ENCODE data around the gene USP40.

GRCh38 chr2:233492751-233493150 lies 73.8 kb downstream of the USP40 start:
- TF ChIP-seq, protein P1, sequence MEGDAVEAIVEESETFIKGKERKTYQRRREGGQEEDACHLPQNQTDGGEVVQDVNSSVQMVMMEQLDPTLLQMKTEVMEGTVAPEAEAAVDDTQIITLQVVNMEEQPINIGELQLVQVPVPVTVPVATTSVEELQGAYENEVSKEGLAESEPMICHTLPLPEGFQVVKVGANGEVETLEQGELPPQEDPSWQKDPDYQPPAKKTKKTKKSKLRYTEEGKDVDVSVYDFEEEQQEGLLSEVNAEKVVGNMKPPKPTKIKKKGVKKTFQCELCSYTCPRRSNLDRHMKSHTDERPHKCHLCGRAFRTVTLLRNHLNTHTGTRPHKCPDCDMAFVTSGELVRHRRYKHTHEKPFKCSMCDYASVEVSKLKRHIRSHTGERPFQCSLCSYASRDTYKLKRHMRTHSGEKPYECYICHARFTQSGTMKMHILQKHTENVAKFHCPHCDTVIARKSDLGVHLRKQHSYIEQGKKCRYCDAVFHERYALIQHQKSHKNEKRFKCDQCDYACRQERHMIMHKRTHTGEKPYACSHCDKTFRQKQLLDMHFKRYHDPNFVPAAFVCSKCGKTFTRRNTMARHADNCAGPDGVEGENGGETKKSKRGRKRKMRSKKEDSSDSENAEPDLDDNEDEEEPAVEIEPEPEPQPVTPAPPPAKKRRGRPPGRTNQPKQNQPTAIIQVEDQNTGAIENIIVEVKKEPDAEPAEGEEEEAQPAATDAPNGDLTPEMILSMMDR (conservative IDR thresholded peaks at IDR 0.05), result no peak
- no peak for TF ChIP-seq EZH2 (IDR thresholded peaks at IDR 0.05; ENCODE audit: low read depth)

Measured in PC-9 (cell line).